NT2/D1 (cell line): ENCODE results near the gene PAPPA.

Source experiments
- YY1 ChIP-seq: IDR thresholded peaks from 2 replicates; pipeline ENCODE4 v1.6.1; 2011; ENCODE audit not compliant: insufficient read length, insufficient read depth
- ZNF274 ChIP-seq: IDR thresholded peaks from 2 replicates; pipeline ENCODE4 v1.6.1; 2011; ENCODE audit warnings: mild to moderate bottlenecking, low read depth, low read length

- TF ChIP-seq YY1, result no peak
- TF ChIP-seq ZNF274, result no peak
Observed at GRCh38 chr9:116425244-116425643, 271.7 kb downstream of the PAPPA start.
